NCI-H1105 treated with DMSO at 0.1 percent for 48 hours (cell line): ENCODE data around the gene RASL10B.

ENCODE experiments used
- DNase-seq: peaks from one replicate; lab custom pipeline; 2025; lab: John Stamatoyannopoulos, UW

The RASL10B gene

GRCh38 chr17:35765756-35766488 lies 34.5 kb downstream of the RASL10B start:
- no peak for DNase-seq

- no peak for DNase-seq
These were observed 35.0 kb downstream of the RASL10B start for GRCh38 chr17:35766489-35766877.

- DNase-seq, result no peak
These were observed 35.6 kb downstream of the RASL10B start for GRCh38 chr17:35766903-35767510.

GRCh38 chr17:35768797-35769196 lies 37.4 kb downstream of the RASL10B start:
- DNase-seq, result no peak

- DNase-seq, result no peak
These were observed 38.6 kb downstream of the RASL10B start for GRCh38 chr17:35769895-35770486.

- no peak for DNase-seq
These were observed 41.7 kb downstream of the RASL10B start for GRCh38 chr17:35773129-35773528.

GRCh38 chr17:35773679-35774425 lies 42.4 kb downstream of the RASL10B start:
- no peak for DNase-seq

- DNase-seq, result no peak
These were observed 43.1 kb downstream of the RASL10B start for GRCh38 chr17:35774499-35774898.

GRCh38 chr17:35775039-35775438 lies 43.6 kb downstream of the RASL10B start:
- no peak for DNase-seq

- no peak for DNase-seq
These were observed 44.1 kb downstream of the RASL10B start for GRCh38 chr17:35775583-35775982.

- DNase-seq, result no peak
These were observed 47.3 kb downstream of the RASL10B start for GRCh38 chr17:35778641-35779196.

GRCh38 chr17:35780950-35781349 lies 49.5 kb downstream of the RASL10B start:
- DNase-seq, result no peak

GRCh38 chr17:35784895-35785294 lies 53.5 kb downstream of the RASL10B start:
- DNase-seq, result no peak

- DNase-seq, result no peak
These were observed 55.5 kb downstream of the RASL10B start for GRCh38 chr17:35786941-35787432.

- no peak for DNase-seq
These were observed 57.3 kb downstream of the RASL10B start for GRCh38 chr17:35788477-35789368.

- DNase-seq, result no peak
These were observed 59.4 kb downstream of the RASL10B start for GRCh38 chr17:35790841-35791240.

- no peak for DNase-seq
These were observed 60.4 kb downstream of the RASL10B start for GRCh38 chr17:35791681-35792350.
